Mesendoderm (in vitro differentiated cells): Measurements from ENCODE around the gene PSORS1C1.
A peak's percentile ranks its signal among the peaks of the same experiment; 100 is the strongest.
"Not testable (repeated sequence)": the region's sequence is repeated elsewhere in the genome, so short reads cannot be mapped to it uniquely, and the experiment has no call there.

ENCODE experiments used
- DNase-seq: peaks from one replicate; pipeline ENCODE4 v3.0.0; 2013
- H2AK5ac ChIP-seq: 2 replicates; pipeline ENCODE4 v1.6.1; 2013; ENCODE audit warnings: low read length, inconsistent platforms
- H2BK120ac ChIP-seq: 2 replicates; pipeline ENCODE4 v1.6.1; 2013; ENCODE audit warnings: low read depth, mild to moderate bottlenecking, low read length, moderate library complexity, mixed read lengths
- H2BK15ac ChIP-seq: replicated peaks from 2 replicates; pipeline ENCODE4 v1.6.1; 2013; ENCODE audit warnings: low read depth, mild to moderate bottlenecking, moderate library complexity
- H2BK5ac ChIP-seq: 2 replicates; pipeline ENCODE4 v1.6.1; 2013; ENCODE audit warnings: low read length, inconsistent platforms
- H3K18ac ChIP-seq: 2 replicates; pipeline ENCODE4 v1.6.1; 2013; ENCODE audit warnings: mild to moderate bottlenecking, low read length, mixed read lengths
- H3K23ac ChIP-seq: one replicate; pipeline ENCODE4 v1.6.1; 2013; ENCODE audit warnings: low read length
- H3K27ac ChIP-seq: 2 replicates; pipeline ENCODE4 v1.5.1; 2013; ENCODE audit warnings: low read depth, mild to moderate bottlenecking, inconsistent platforms, low read length, moderate library complexity
- H3K27me3 ChIP-seq: 2 replicates; pipeline ENCODE4 v1.6.1; 2013; ENCODE audit warnings: low read length, control low read depth, mild to moderate bottlenecking, inconsistent platforms; ENCODE audit not compliant: insufficient read depth, poor library complexity
- H3K36me3 ChIP-seq: 2 replicates; pipeline ENCODE4 v1.6.1; 2013; ENCODE audit warnings: low read length, inconsistent platforms; ENCODE audit not compliant: control insufficient read depth, insufficient read depth
- H3K4ac ChIP-seq: one replicate; pipeline ENCODE4 v1.6.1; 2013; ENCODE audit warnings: low read depth, mild to moderate bottlenecking, low read length, moderate library complexity
- H3K4me1 ChIP-seq: 2 replicates; pipeline ENCODE4 v1.6.1; 2013; ENCODE audit warnings: low read depth, low read length, inconsistent platforms; ENCODE audit not compliant: control insufficient read depth
- H3K4me2 ChIP-seq: 2 replicates; pipeline ENCODE4 v1.6.1; 2013; ENCODE audit warnings: low read length
- H3K4me3 ChIP-seq: 2 replicates; pipeline ENCODE4 v1.5.1; 2013; ENCODE audit warnings: mild to moderate bottlenecking, low read length
- H3K56ac ChIP-seq: one replicate; pipeline ENCODE4 v1.6.1; 2013; ENCODE audit warnings: low read length
- H3K79me1 ChIP-seq: 2 replicates; pipeline ENCODE4 v1.6.1; 2013; ENCODE audit warnings: low read length, inconsistent platforms
- H3K79me2 ChIP-seq: 2 replicates; pipeline ENCODE4 v1.6.1; 2013; ENCODE audit warnings: mild to moderate bottlenecking, low read length; ENCODE audit not compliant: control insufficient read depth, insufficient read depth
- H3K9ac ChIP-seq: 2 replicates; pipeline ENCODE4 v1.6.1; 2013; ENCODE audit warnings: low read length, inconsistent platforms
- H4K5ac ChIP-seq: one replicate; pipeline ENCODE4 v1.6.1; 2013; ENCODE audit warnings: low read length
- H4K8ac ChIP-seq: one replicate; pipeline ENCODE4 v1.6.1; 2013; ENCODE audit warnings: low read depth, mild to moderate bottlenecking, control low read depth, low read length, moderate library complexity
- WGBS: extraction: QIAGEN DNeasy Blood & Tissue Kit; methylation state at CpG from one replicate; pipeline ENCODE4 v1.1.7; 2013; ENCODE audit warnings: low lambda C conversion rate, missing lambda C conversion rate; ENCODE audit not compliant: insufficient coverage; ENCODE audit errors: extremely low coverage; 5-methylcytosine and 5-hydroxymethylcytosine counted together

PSORS1C1 gene

DNA sequence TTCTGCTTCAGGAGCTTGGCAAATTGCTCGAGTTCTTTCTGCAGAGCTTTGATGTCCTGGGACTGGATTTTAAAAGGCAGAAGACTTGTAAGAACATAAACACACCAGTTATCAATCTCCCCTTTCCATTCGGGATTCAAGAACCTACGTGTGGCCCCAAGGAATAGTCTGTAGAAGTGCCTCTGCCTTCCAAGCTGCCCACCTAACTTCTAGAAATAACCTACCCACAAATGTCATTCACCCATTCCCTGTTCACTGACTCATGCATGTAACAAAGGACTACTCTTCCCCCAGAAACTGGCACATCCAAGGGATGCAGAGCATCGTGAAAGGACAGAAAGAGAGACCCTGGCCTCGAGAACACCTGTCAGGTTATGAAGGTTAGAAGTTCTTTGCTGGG is 51.4 kb downstream of the PSORS1C1 start:
- Histone ChIP-seq H3K79me2 (peaks cover 43% of the 10 kb centered on the region), H3K27me3 (no peaks in the 10 kb centered on the region), H2BK5ac (no peak overlapping the region), H3K9ac (no peak overlapping the region), H3K79me1 (no peaks in the 10 kb centered on the region), H3K4ac (no peak overlapping the region), H2AK5ac (no peak overlapping the region), H3K18ac (no peak overlapping the region), H3K36me3 (peaks cover 5% of the 10 kb centered on the region), H3K56ac (peak overlapping the region; percentile 42), H4K8ac (no peak overlapping the region), H3K4me1 (peaks cover 6% of the 10 kb centered on the region), H3K23ac (no peak overlapping the region), H3K4me3 (no peak overlapping the region), H2BK15ac (no peak overlapping the region), H3K27ac (no peak overlapping the region), H3K4me2 (no peak overlapping the region), H2BK120ac (no peak overlapping the region), H4K5ac (no peak overlapping the region)
- DNase-seq: no peak
- WGBS: no CpG with 5 or more reads among the region's 5 CpGs

DNA sequence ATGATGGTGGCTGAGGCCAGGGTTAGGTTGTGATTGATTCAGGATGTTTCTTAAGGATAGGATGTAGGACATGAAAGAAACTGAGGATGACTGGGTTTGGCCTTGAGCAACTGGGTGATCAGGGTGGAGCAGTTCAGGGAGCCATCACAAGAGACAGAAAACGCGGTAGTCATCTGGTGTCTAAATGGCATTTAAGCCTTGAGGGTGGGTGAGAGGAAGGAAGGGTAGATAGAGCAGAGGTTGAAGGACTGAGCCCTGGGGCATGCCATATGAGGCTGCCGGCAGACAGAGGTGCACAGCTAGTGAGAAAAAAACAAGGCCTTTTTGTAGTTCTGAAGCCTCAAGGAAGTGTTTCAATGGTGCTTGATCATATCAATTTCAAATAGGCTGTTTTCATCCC is 54.0 kb downstream of the PSORS1C1 start:
- Histone ChIP-seq H3K9ac (peak overlapping the region; percentile 72), H2BK15ac (no peak overlapping the region), H3K23ac (peak overlapping the region; percentile 80), H3K4ac (no peak overlapping the region), H4K8ac (no peak overlapping the region), H3K4me1 (peaks cover 14% of the 10 kb centered on the region), H3K79me2 (peaks cover 43% of the 10 kb centered on the region), H3K4me2 (peak overlapping the region; percentile 53), H3K79me1 (no peaks in the 10 kb centered on the region), H2BK5ac (peak overlapping the region; percentile 73), H3K27me3 (no peaks in the 10 kb centered on the region), H4K5ac (no peak overlapping the region), H2AK5ac (peak overlapping the region; percentile 32), H3K36me3 (peaks cover 1% of the 10 kb centered on the region), H3K4me3 (peak overlapping the region; percentile 49), H3K27ac (no peak overlapping the region), H3K56ac (peak overlapping the region; percentile 82), H2BK120ac (no peak overlapping the region), H3K18ac (no peak overlapping the region)
- no CpG with 5 or more reads among the region's 3 CpGs for WGBS
- DNase-seq: no peak

DNA sequence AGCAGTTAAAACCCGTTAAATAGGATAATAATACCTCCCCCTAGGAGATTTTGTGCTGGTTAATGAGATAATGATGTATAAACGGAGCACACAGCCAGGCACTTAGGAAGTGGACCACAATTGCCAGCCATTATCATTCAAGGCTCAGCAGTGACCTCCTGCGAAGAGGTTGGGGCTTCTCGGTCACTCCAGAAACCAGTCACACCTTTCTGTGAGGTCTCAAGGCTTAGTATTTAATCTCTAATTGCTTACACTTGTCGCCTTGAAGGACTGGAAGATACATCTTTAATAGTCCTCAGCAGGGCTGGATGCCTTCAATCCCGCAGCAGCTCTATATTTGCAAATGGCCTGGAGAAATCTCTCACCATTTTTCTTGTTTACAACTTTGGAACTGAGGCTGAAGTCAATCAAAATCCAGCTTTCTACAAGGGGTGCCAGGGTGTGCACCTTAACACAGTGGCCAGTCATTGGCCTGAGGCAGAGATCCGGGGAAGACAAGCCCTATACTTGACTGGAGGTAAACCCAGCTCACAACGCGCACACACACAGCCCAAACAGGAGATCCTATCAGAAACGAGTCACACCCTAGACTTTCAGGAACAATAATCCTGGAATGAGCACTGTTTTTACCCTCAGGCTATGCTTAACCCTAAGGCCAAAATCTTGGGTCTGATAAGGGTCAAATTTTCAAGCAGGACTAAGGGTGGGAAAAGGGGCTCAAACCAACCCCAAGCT is 54.7 kb downstream of the PSORS1C1 start:
- Histone ChIP-seq H3K18ac (peak overlapping the region; percentile 91), H3K23ac (no peak overlapping the region), H4K5ac (no peak overlapping the region), H3K56ac (peak overlapping the region; percentile 82), H3K4me2 (peak overlapping the region; percentile 53), H3K4ac (no peak overlapping the region), H3K79me2 (peaks cover 46% of the 10 kb centered on the region), H3K36me3 (peaks cover 1% of the 10 kb centered on the region), H3K79me1 (no peaks in the 10 kb centered on the region), H3K9ac (peak overlapping the region; percentile 72), H3K4me3 (peak overlapping the region; percentile 49), H2BK120ac (no peak overlapping the region), H4K8ac (no peak overlapping the region), H3K27ac (peak overlapping the region; percentile 46), H2BK5ac (no peak overlapping the region), H2AK5ac (no peak overlapping the region), H3K4me1 (peaks cover 14% of the 10 kb centered on the region), H2BK15ac (no peak overlapping the region), H3K27me3 (no peaks in the 10 kb centered on the region)
- DNase-seq: peak; percentile 52
- WGBS: no CpG with 5 or more reads among the region's 10 CpGs

DNA sequence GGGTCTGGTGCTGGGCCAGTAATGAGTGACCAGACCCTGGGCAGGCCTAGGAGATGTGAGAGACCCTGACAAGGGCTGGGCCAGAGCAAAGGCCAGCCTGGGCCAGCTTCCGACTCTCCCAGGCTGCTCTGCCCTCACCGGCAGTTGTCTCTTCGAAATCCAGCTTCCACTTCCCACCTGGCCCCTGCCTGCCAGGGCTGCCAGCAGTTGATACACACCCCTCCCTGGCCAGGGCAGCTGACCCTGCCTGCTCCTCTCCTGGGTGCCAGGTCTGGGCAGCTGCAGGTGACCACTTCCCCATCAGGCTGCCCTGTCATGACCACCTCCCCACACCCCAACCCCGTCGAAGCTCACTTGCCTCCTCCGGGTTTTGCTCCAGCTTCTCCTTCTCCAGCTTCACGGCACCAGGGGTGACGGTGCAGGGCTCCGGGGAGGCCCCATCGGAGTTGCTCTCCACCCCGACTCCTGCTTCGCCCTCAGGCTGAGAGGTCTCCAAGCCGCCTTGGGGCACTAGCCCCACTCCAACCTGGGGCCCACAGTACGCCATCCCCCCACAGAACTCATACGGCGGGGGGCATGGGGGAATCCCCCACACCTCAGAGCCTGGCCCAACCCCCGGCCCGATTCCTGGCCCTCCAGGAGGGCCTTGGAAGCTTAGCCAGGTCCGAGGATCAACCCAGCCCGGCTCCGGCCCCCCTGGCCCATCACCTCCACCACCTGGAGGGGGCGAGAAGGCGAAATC is 55.4 kb downstream of the PSORS1C1 start:
- H3K18ac ChIP-seq: peak overlapping the region; percentile 91
- peak overlapping the region; percentile 82 for H3K56ac ChIP-seq
- H3K4me3 ChIP-seq: peak overlapping the region; percentile 49
- H3K4me2 ChIP-seq: peak overlapping the region; percentile 53
- H3K23ac ChIP-seq, H2BK5ac ChIP-seq, H3K27me3 ChIP-seq, H2BK120ac ChIP-seq, H3K36me3 ChIP-seq, H4K5ac ChIP-seq, H3K79me1 ChIP-seq, H3K4ac ChIP-seq, H2BK15ac ChIP-seq, H4K8ac ChIP-seq, H2AK5ac ChIP-seq, DNase-seq: not testable (repeated sequence)
- no CpG with 5 or more reads among the region's 23 CpGs for WGBS
- H3K9ac ChIP-seq: peak overlapping the region; percentile 72
- peaks cover 46% of the 10 kb centered on the region for H3K79me2 ChIP-seq
- H3K4me1 ChIP-seq: peaks cover 14% of the 10 kb centered on the region
- H3K27ac ChIP-seq: peak overlapping the region; percentile 46

DNA sequence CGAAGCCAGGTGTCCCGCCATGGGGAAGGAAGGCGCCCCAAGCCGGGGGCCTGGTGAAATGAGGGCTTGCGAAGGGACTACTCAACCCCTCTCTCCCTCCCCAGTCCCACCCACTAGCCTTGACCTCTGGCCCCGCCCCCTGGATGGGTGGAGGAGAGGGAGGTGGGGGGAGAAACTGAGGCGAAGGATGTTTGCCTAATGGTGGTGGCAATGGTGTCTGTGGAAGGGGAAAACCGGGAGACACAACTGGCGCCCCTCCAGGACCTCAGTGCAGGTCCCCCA is 55.9 kb downstream of the PSORS1C1 start, which contains the start of gene POU5F1:
POU5F1 (minus strand) TSS at position 83 of the 282 bp plus-strand sequence; CDS start at position 21, 62 bp downstream.
- H4K8ac ChIP-seq: no peak within 1 kb of the TSS
- H3K79me2 ChIP-seq: peaks cover 45% of the 10 kb centered on the region
- no peaks in the 10 kb centered on the region for H3K79me1 ChIP-seq
- no peak within 1 kb of the TSS for H3K23ac ChIP-seq
- no peak within 1 kb of the TSS for H2BK15ac ChIP-seq
- H3K18ac ChIP-seq: peak within 1 kb of the TSS; percentile 91
- H2BK120ac ChIP-seq: peak within 1 kb of the TSS; percentile 98
- peak within 1 kb of the TSS; percentile 72 for H3K9ac ChIP-seq
- H3K27ac ChIP-seq: peak within 1 kb of the TSS; percentile 86
- WGBS: no CpG with 5 or more reads among the region's 9 CpGs
- H3K4ac ChIP-seq: peak within 1 kb of the TSS; percentile 77
- peaks cover under 1% of the 10 kb centered on the region for H3K36me3 ChIP-seq
- H3K4me1 ChIP-seq: peaks cover 14% of the 10 kb centered on the region
- peak within 1 kb of the TSS; percentile 49 for H3K4me3 ChIP-seq
- H3K4me2 ChIP-seq: peak within 1 kb of the TSS; percentile 53
- H3K27me3 ChIP-seq: no peaks in the 10 kb centered on the region
- DNase-seq: peak; percentile 68
- no peak within 1 kb of the TSS for H4K5ac ChIP-seq
- peak within 1 kb of the TSS; percentile 49 for H2BK5ac ChIP-seq
- H2AK5ac ChIP-seq: peak within 1 kb of the TSS; percentile 1
- peak within 1 kb of the TSS; percentile 82 for H3K56ac ChIP-seq
